ENCODE results near the gene ACKR3.
A peak's percentile ranks its signal among the peaks of the same experiment; 100 is the strongest.

Gene ACKR3

GRCh38 chr2:236570081-236570868 lies 650 bp downstream of the ACKR3 start:
- Histone ChIP-seq H2AFZ (ENCODE audit: low read length, unreplicated experiment) (no peak overlapping the region), H3K4me1 (ENCODE audit: control insufficient read depth, insufficient read depth, low read length, unreplicated experiment) (peaks cover 8% of the 10 kb centered on the region), H3K36me3 (ENCODE audit: insufficient read depth, low read length) (no peaks in the 10 kb centered on the region), H3K4me3 (ENCODE audit: low read depth, low read length) (peak overlapping the region; percentile 77), H3K79me2 (ENCODE audit: control insufficient read depth, insufficient read depth, low read length, unreplicated experiment) (no peaks in the 10 kb centered on the region), H3K27ac (ENCODE audit: low read depth, low read length) (no peak overlapping the region), H3K27me3 (ENCODE audit: insufficient read depth, low read length) (peaks cover 13% of the 10 kb centered on the region; the same call in 1 of the 2 replicates)

DNA sequence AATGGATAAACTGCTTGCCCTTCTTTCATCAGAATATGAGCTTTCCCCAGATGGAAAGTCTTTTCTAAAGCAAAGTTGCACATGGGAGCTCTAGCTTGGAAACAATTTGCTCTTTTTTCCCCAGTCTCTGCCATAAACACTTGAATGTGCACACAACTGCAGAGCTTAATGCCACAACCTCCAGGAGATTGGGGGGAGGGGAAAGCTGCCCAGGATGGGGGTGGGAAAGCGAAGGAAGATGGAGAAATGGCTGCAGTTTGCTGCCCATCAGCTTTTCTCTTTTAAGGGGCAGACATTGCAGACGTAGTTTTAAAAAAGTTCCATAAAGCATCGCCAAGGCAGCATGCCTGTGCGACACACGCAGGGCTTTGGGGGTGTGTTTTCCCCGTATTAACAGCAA lies 1.5 kb downstream of the ACKR3 start:
- Histone ChIP-seq H3K36me3 (ENCODE audit: insufficient read depth, low read length) (no peaks in the 10 kb centered on the region), H3K4me3 (ENCODE audit: low read depth, low read length) (peak overlapping the region; percentile 77), H2AFZ (ENCODE audit: low read length, unreplicated experiment) (no peak overlapping the region), H3K27ac (ENCODE audit: low read depth, low read length) (no peak overlapping the region), H3K27me3 (ENCODE audit: insufficient read depth, low read length) (peaks cover 4% of the 10 kb centered on the region; the same call in 1 of the 2 replicates), H3K4me1 (ENCODE audit: control insufficient read depth, insufficient read depth, low read length, unreplicated experiment) (peaks cover 8% of the 10 kb centered on the region), H3K79me2 (ENCODE audit: control insufficient read depth, insufficient read depth, low read length, unreplicated experiment) (no peaks in the 10 kb centered on the region)

DNA sequence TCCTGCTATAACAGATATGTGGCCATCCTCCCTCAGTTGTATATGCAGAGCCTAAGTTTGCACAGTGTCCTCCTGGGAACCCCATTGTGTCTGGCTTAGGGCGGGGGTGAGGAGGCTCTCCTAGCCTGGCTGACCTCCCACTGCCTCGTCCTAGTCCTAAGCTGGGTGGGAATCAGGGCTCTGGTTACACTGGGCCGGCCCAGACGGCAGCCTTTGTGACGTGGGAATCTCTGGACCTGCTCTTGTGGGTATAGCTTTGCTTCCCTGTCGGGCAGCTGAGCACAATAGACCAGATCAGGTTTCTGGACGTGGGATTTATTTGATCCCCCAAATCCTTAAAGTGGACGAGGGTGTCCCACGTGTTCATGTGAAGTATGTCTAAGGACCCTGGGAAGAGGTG lies 2.9 kb downstream of the ACKR3 start:
- H3K27me3 ChIP-seq (ENCODE audit: insufficient read depth, low read length), result 0 out of 2 replicates have a peak, but pooled peaks cover 3% of the 10 kb centered on the region

GRCh38 chr2:236573066-236573929 lies 3.7 kb downstream of the ACKR3 start:
- Histone ChIP-seq H3K4me3 (ENCODE audit: low read depth, low read length) (no peak overlapping the region), H3K36me3 (ENCODE audit: insufficient read depth, low read length) (no peaks in the 10 kb centered on the region), H3K79me2 (ENCODE audit: control insufficient read depth, insufficient read depth, low read length, unreplicated experiment) (no peaks in the 10 kb centered on the region), H3K27ac (ENCODE audit: low read depth, low read length) (no peak overlapping the region), H3K4me1 (ENCODE audit: control insufficient read depth, insufficient read depth, low read length, unreplicated experiment) (peaks cover 8% of the 10 kb centered on the region), H2AFZ (ENCODE audit: low read length, unreplicated experiment) (no peak overlapping the region), H3K27me3 (ENCODE audit: insufficient read depth, low read length) (0 out of 2 replicates have a peak, but pooled peaks cover 3% of the 10 kb centered on the region)

More for the DNA sequence above, 2.9 kb downstream of the ACKR3 start:
- H3K4me3 ChIP-seq (ENCODE audit: low read depth, low read length), result no peak overlapping the region
- H3K27ac ChIP-seq (ENCODE audit: low read depth, low read length), result no peak overlapping the region
- no peaks in the 10 kb centered on the region for H3K79me2 ChIP-seq (ENCODE audit: control insufficient read depth, insufficient read depth, low read length, unreplicated experiment)
- peaks cover 8% of the 10 kb centered on the region for H3K4me1 ChIP-seq (ENCODE audit: control insufficient read depth, insufficient read depth, low read length, unreplicated experiment)
- no peaks in the 10 kb centered on the region for H3K36me3 ChIP-seq (ENCODE audit: insufficient read depth, low read length)
- H2AFZ ChIP-seq (ENCODE audit: low read length, unreplicated experiment), result no peak overlapping the region

- H3K4me1 ChIP-seq (ENCODE audit: control insufficient read depth, insufficient read depth, low read length, unreplicated experiment), result peaks cover 3% of the 10 kb centered on the region
- 0 out of 2 replicates have a peak, but pooled peaks cover 3% of the 10 kb centered on the region for H3K27me3 ChIP-seq (ENCODE audit: insufficient read depth, low read length)
- no peak overlapping the region for H3K27ac ChIP-seq (ENCODE audit: low read depth, low read length)
Observed at GRCh38 chr2:236574000-236574399, 4.4 kb downstream of the ACKR3 start.

DNA sequence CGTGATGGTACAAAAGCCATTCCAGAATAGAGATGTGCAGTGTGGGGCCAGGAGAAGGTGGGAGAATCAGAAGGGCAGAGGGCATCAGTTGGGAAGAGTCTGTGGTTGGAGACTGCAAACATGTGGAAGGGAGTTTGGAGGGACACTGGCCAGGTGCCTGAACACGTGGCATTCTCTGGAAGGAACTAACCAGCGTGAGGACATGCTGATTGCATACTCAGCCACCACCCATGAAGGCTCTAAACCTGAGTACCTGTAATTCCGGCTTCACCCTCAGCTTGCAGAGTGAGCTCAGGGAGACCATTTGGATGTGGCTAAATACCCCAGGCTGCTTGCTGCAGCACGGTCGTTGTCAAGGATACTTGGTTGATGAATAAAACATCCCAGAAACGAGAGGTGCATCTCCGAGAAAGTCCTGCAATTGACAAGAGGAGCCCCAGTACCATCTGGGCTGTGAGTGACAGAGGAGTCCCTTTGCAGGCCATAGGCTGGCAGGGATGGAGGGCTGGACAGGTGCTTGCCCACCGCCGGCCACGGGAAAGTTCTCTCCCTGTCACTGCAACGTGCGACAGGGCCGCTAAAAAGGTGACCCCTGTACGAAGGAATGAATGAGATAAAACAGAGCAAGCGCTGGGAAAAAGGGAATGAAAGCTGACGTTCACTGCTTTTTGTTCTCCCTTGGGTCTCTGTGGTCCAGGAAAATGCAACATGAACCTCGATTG lies 5.0 kb downstream of the ACKR3 start:
- no peak overlapping the region for H3K27ac ChIP-seq (ENCODE audit: low read depth, low read length)
- 0 out of 2 replicates have a peak, but pooled peaks cover 3% of the 10 kb centered on the region for H3K27me3 ChIP-seq (ENCODE audit: insufficient read depth, low read length)
- H3K4me1 ChIP-seq (ENCODE audit: control insufficient read depth, insufficient read depth, low read length, unreplicated experiment), result no peaks in the 10 kb centered on the region
- H3K4me3 ChIP-seq (ENCODE audit: low read depth, low read length), result no peak overlapping the region
- no peaks in the 10 kb centered on the region for H3K79me2 ChIP-seq (ENCODE audit: control insufficient read depth, insufficient read depth, low read length, unreplicated experiment)
- H3K36me3 ChIP-seq (ENCODE audit: insufficient read depth, low read length), result no peaks in the 10 kb centered on the region
- no peak overlapping the region for H2AFZ ChIP-seq (ENCODE audit: low read length, unreplicated experiment)

More at GRCh38 chr2:236574000-236574399, 4.4 kb downstream of the ACKR3 start:
- no peak overlapping the region for H2AFZ ChIP-seq (ENCODE audit: low read length, unreplicated experiment)
- H3K36me3 ChIP-seq (ENCODE audit: insufficient read depth, low read length), result no peaks in the 10 kb centered on the region
- no peaks in the 10 kb centered on the region for H3K79me2 ChIP-seq (ENCODE audit: control insufficient read depth, insufficient read depth, low read length, unreplicated experiment)
- no peak overlapping the region for H3K4me3 ChIP-seq (ENCODE audit: low read depth, low read length)

DNA sequence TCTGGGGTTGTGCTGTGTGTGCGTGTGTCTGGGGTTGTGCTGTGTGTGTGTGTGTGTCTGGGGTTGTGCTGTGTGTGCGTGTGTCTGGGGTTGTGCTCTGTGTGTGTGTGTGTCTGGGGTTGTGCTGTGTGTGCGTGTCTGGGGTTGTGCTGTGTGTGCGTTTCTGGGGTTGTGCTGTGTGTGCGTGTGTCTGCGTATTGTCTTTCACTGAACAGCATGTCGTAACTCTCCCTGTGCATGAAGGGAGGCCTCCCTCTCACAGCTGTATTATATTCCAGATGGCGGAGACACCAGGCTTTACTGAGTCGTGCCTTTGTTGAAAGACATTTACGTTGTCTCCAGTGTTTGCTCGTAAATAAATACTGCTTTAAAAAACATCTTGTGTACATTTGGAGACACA lies 5.9 kb downstream of the ACKR3 start:
- Histone ChIP-seq H2AFZ (ENCODE audit: low read length, unreplicated experiment) (no peak overlapping the region), H3K4me1 (ENCODE audit: control insufficient read depth, insufficient read depth, low read length, unreplicated experiment) (no peaks in the 10 kb centered on the region), H3K79me2 (ENCODE audit: control insufficient read depth, insufficient read depth, low read length, unreplicated experiment) (no peaks in the 10 kb centered on the region), H3K27me3 (ENCODE audit: insufficient read depth, low read length) (0 out of 2 replicates have a peak, but pooled peaks cover 3% of the 10 kb centered on the region), H3K27ac (ENCODE audit: low read depth, low read length) (no peak overlapping the region), H3K4me3 (ENCODE audit: low read depth, low read length) (no peak overlapping the region), H3K36me3 (ENCODE audit: insufficient read depth, low read length) (no peaks in the 10 kb centered on the region)

DNA sequence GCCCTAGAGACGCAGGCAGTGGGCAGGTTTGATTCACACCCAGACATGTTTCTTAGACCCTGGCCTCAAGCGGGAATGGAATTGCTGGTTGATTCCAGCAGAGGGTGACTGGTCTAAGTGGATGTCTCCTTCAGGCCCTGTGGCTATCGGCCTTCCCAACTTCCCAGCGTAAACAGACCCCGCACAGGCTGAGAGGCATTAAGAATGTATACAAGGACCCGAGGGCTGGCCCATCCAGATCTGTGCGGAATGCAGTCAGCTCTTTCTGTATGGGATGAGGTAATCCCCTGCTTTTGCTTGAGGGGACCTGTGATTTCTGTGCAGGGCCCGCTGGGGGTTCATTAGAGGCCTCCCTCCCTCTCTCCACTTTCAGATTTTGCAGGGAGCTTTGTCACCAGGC lies 6.5 kb downstream of the ACKR3 start:
- H2AFZ ChIP-seq (ENCODE audit: low read length, unreplicated experiment), result no peak overlapping the region
- H3K27ac ChIP-seq (ENCODE audit: low read depth, low read length), result no peak overlapping the region
- H3K4me1 ChIP-seq (ENCODE audit: control insufficient read depth, insufficient read depth, low read length, unreplicated experiment), result no peaks in the 10 kb centered on the region
- H3K79me2 ChIP-seq (ENCODE audit: control insufficient read depth, insufficient read depth, low read length, unreplicated experiment), result no peaks in the 10 kb centered on the region
- no peaks in the 10 kb centered on the region for H3K36me3 ChIP-seq (ENCODE audit: insufficient read depth, low read length)
- no peak overlapping the region for H3K4me3 ChIP-seq (ENCODE audit: low read depth, low read length)
- 0 out of 2 replicates have a peak, but pooled peaks cover under 1% of the 10 kb centered on the region for H3K27me3 ChIP-seq (ENCODE audit: insufficient read depth, low read length)

DNA sequence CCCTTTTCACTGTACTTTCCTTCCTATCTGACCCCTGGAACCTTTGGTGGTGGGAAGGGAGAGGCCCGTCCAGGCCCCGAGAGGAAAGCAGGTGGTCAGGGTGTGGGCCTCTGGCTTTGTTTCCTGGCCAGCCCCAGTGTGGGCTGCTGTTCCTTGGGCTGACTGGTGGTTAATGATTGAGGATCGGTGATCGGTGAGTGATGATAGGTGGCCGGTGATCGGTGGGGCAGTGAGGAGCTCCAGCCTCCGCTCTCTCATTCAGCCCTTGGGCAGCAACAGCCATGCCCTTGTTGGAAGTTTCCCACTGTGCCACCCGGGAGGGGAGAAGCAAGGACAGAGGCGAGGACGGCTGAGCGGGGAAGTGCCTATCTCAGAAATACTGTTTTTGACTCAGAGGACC lies 7.3 kb downstream of the ACKR3 start:
- no peak overlapping the region for H3K27ac ChIP-seq (ENCODE audit: low read depth, low read length)
- H3K36me3 ChIP-seq (ENCODE audit: insufficient read depth, low read length), result no peaks in the 10 kb centered on the region
- H3K79me2 ChIP-seq (ENCODE audit: control insufficient read depth, insufficient read depth, low read length, unreplicated experiment), result no peaks in the 10 kb centered on the region
- H3K4me3 ChIP-seq (ENCODE audit: low read depth, low read length), result no peak overlapping the region
- no peaks in the 10 kb centered on the region for H3K4me1 ChIP-seq (ENCODE audit: control insufficient read depth, insufficient read depth, low read length, unreplicated experiment)
- H3K27me3 ChIP-seq (ENCODE audit: insufficient read depth, low read length), result no peaks in the 10 kb centered on the region
- no peak overlapping the region for H2AFZ ChIP-seq (ENCODE audit: low read length, unreplicated experiment)

Data from ACC112 (cell line).